WTC11 (cell line): ENCODE measurements around the gene BTBD19. TPM values are rescaled to one million over a fixed set of nuclear protein-coding genes. Genes with fewer than 3 reads are reported as not detected.
A peak's percentile ranks its signal among the peaks of the same experiment; 100 is the strongest.
"Not testable (repeated sequence)": the region's sequence is repeated elsewhere in the genome, so short reads cannot be mapped to it uniquely, and the experiment has no call there.

Source experiments
- ATAC-seq: fragments of 200-7000 bp; cut with Tn5 transposase; 2 replicates; pipeline ENCODE4 v1.10.0; 2021; ENCODE audit warnings: mild to moderate bottlenecking, moderate library complexity
- CTCF ChIA-PET: fragments of 300-600 bp; sonication (Branson Sonifier 250); formaldehyde crosslinking; loops from one replicate; lab custom pipeline; 2021; ENCODE audit warnings: antibody characterized with exemption; lab: Charles Lee
- POLR2A ChIA-PET: fragments of 350-600 bp; sonication (Branson Sonifier 250); formaldehyde crosslinking; loops from one replicate; lab custom pipeline; 2021; ENCODE audit warnings: antibody characterized with exemption; lab: Charles Lee
- DNase-seq: peaks from one replicate; pipeline ENCODE4 v3.0.0; 2021; ENCODE audit warnings: low spot score
- H3K27ac Mint-ChIP-seq: 2 replicates; pipeline ENCODE4 v1.8.0; 2021; ENCODE audit warnings: mixed read lengths
- H3K27me3 Mint-ChIP-seq: 2 replicates; pipeline ENCODE4 v1.8.0; 2021; ENCODE audit warnings: low read depth, mild to moderate bottlenecking, moderate library complexity, mixed read lengths
- H3K36me3 Mint-ChIP-seq: 2 replicates; pipeline ENCODE4 v1.8.0; 2021; ENCODE audit warnings: mixed read lengths
- H3K4me1 Mint-ChIP-seq: 2 replicates; pipeline ENCODE4 v1.8.0; 2022; ENCODE audit warnings: mixed read lengths
- H3K4me3 Mint-ChIP-seq: 2 replicates; pipeline ENCODE4 v1.8.0; 2021; ENCODE audit warnings: mild to moderate bottlenecking, moderate library complexity, mixed read lengths
- H3K9me3 Mint-ChIP-seq: 2 replicates; pipeline ENCODE4 v1.8.0; 2021; ENCODE audit warnings: mixed read lengths
- ATF1 ChIP-seq: sonication (generic); formaldehyde crosslinking; IDR thresholded peaks from 2 replicates; pipeline ENCODE4 v1.8.1; 2023; ENCODE audit warnings: mild to moderate bottlenecking, moderate library complexity, missing genetic modification reagents
- CREB1 ChIP-seq: sonication (generic); formaldehyde crosslinking; IDR thresholded peaks from 2 replicates; pipeline ENCODE4 v1.8.0; 2023; ENCODE audit warnings: mild to moderate bottlenecking, missing genetic modification reagents
- CREM ChIP-seq: sonication (generic); formaldehyde crosslinking; IDR thresholded peaks from 2 replicates; pipeline ENCODE4 v1.8.1; 2022; ENCODE audit warnings: mild to moderate bottlenecking, missing genetic modification reagents, moderate library complexity
- ETV6 ChIP-seq: sonication (generic); formaldehyde crosslinking; IDR thresholded peaks from 2 replicates; pipeline ENCODE4 v1.8.1; 2022; ENCODE audit warnings: mild to moderate bottlenecking, missing genetic modification reagents
- FOXJ3 ChIP-seq: sonication (generic); formaldehyde crosslinking; IDR thresholded peaks from 2 replicates; pipeline ENCODE4 v1.9.0; 2021; ENCODE audit warnings: missing genetic modification reagents, mild to moderate bottlenecking, borderline replicate concordance
- HMGXB4 ChIP-seq: sonication (generic); formaldehyde crosslinking; IDR thresholded peaks from 2 replicates; pipeline ENCODE4 v1.8.1; 2023; ENCODE audit warnings: mild to moderate bottlenecking, moderate library complexity, missing genetic modification reagents
- JAZF1 ChIP-seq: fragments of 250-450 bp; sonication (Bioruptor Pico); IDR thresholded peaks from 2 replicates; pipeline ENCODE4 v1.9.0; 2021; ENCODE audit warnings: moderate library complexity, mild to moderate bottlenecking, inconsistent platforms
- KAT7 ChIP-seq: sonication (generic); formaldehyde crosslinking; IDR thresholded peaks from 2 replicates; pipeline ENCODE4 v1.8.1; 2023; ENCODE audit warnings: missing genetic modification reagents, mild to moderate bottlenecking, borderline replicate concordance
- NR1H2 ChIP-seq: sonication (generic); formaldehyde crosslinking; IDR thresholded peaks from 2 replicates; pipeline ENCODE4 v1.9.0; 2021; ENCODE audit warnings: mild to moderate bottlenecking, moderate library complexity, missing genetic modification reagents
- SMAD4 ChIP-seq: sonication (generic); formaldehyde crosslinking; IDR thresholded peaks from 2 replicates; pipeline ENCODE4 v1.8.0; 2022; ENCODE audit warnings: mild to moderate bottlenecking, missing genetic modification reagents
- SOX15 ChIP-seq: fragments of 250-450 bp; sonication (Bioruptor Pico); IDR thresholded peaks from 2 replicates; pipeline ENCODE4 v1.9.0; 2021; ENCODE audit warnings: mild to moderate bottlenecking
- SP1 ChIP-seq: sonication (generic); formaldehyde crosslinking; conservative IDR thresholded peaks from 2 replicates; pipeline ENCODE4 v1.8.1; 2022; ENCODE audit warnings: missing genetic modification reagents
- TP53 ChIP-seq: sonication (generic); formaldehyde crosslinking; IDR thresholded peaks from 2 replicates; pipeline ENCODE4 v1.8.1; 2023; ENCODE audit warnings: mild to moderate bottlenecking, missing genetic modification reagents
- ZBTB21 ChIP-seq: sonication (generic); formaldehyde crosslinking; IDR thresholded peaks from 2 replicates; pipeline ENCODE4 v1.8.1; 2023; ENCODE audit warnings: mild to moderate bottlenecking, missing genetic modification reagents, borderline replicate concordance
- ZNF138 ChIP-seq: sonication (generic); formaldehyde crosslinking; conservative IDR thresholded peaks from 2 replicates; pipeline ENCODE4 v1.8.1; 2022; ENCODE audit warnings: mild to moderate bottlenecking, moderate library complexity, missing genetic modification reagents
- ZNF219 ChIP-seq: sonication (generic); formaldehyde crosslinking; IDR thresholded peaks from 2 replicates; pipeline ENCODE4 v1.8.0; 2023; ENCODE audit warnings: missing genetic modification reagents, mild to moderate bottlenecking, borderline replicate concordance
- ZNF263 ChIP-seq: sonication (generic); formaldehyde crosslinking; IDR thresholded peaks from 2 replicates; pipeline ENCODE4 v1.8.1; 2022; ENCODE audit warnings: low read depth, mild to moderate bottlenecking, moderate library complexity, missing genetic modification reagents
- ZNF317 ChIP-seq: sonication (generic); formaldehyde crosslinking; IDR thresholded peaks from 2 replicates; pipeline ENCODE4 v1.8.1; 2023; ENCODE audit warnings: low read depth, mild to moderate bottlenecking, moderate library complexity, missing genetic modification reagents, borderline replicate concordance
- ZNF671 ChIP-seq: fragments of 250-450 bp; sonication (Bioruptor Pico); IDR thresholded peaks from 2 replicates; pipeline ENCODE4 v1.8.0; 2021; ENCODE audit warnings: mild to moderate bottlenecking
- total RNA-seq: library from RNA; stranded (reverse); gene quantifications from 3 replicates; pipeline ENCODE4 v1.2.3, GENCODE V29; 2021
- TF ChIP-seq, protein P1 (sequence below): sonication (generic); formaldehyde crosslinking; IDR thresholded peaks from 2 replicates; pipeline ENCODE4 v1.8.0; 2022; ENCODE audit warnings: mild to moderate bottlenecking, missing genetic modification reagents
- TF ChIP-seq, protein P2 (sequence below): fragments of 200-600 bp; IDR thresholded peaks from 2 replicates; pipeline ENCODE4 v1.8.0; 2022; ENCODE audit warnings: antibody characterized with exemption

BTBD19 gene
- total RNA-seq, 1 experiment from 2014 or later: 1.7 TPM

GRCh38 chr1:44812822-44813543 is 4.7 kb downstream of the BTBD19 start:
- TF ChIP-seq HMGXB4 (peak; percentile 69; the same call in 1 of the 2 replicates), TP53 (CRISPR knock-in tag) (peak; percentile 81; the same call in 1 of the 2 replicates), ZNF138 (peak; percentile 73; the same call in 1 of the 2 replicates), ZNF317 (CRISPR knock-in tag) (peak; percentile 42; the same call in 1 of the 2 replicates), CREM (CRISPR knock-in tag) (peak; percentile 59; the same call in 1 of the 2 replicates), SMAD4 (no peak), ZBTB21 (CRISPR knock-in tag) (0 out of 2 replicates have a peak, but pooled peaks have one; percentile 22), ATF1 (0 out of 2 replicates have a peak, but pooled peaks have one; percentile 69)
- TF ChIP-seq, protein P1, sequence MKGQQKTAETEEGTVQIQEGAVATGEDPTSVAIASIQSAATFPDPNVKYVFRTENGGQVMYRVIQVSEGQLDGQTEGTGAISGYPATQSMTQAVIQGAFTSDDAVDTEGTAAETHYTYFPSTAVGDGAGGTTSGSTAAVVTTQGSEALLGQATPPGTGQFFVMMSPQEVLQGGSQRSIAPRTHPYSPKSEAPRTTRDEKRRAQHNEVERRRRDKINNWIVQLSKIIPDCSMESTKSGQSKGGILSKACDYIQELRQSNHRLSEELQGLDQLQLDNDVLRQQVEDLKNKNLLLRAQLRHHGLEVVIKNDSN: no peak
- ChIA-PET POLR2A (interaction anchor here (0.6 to 2.5 kb wide), 13 partner anchors 9 to 508 kb away, joined by 3 to 43 read pairs (median 5); partner anchors contain the start of genes HECTD3, PLK3, RNU5D-1 and RPS8), CTCF (interaction anchor here (0.6 to 3.5 kb wide), 16 partner anchors 7 to 490 kb away, joined by 3 to 35 read pairs (median 6); partner anchors contain the start of genes ARMH1, DYNLT4, HECTD3 and PLK3)
- no peaks in the 10 kb centered on the region for H3K36me3 Mint-ChIP-seq
- H3K4me3 Mint-ChIP-seq: peak overlapping the region; percentile 79
- DNase-seq (peak; percentile 53), ATAC-seq (peak; percentile 31)
- no peaks in the 10 kb centered on the region for H3K9me3 Mint-ChIP-seq
- peaks cover 7% of the 10 kb centered on the region for H3K27me3 Mint-ChIP-seq
- no peak overlapping the region for H3K27ac Mint-ChIP-seq
- H3K4me1 Mint-ChIP-seq: peaks cover 29% of the 10 kb centered on the region

- H3K9me3 Mint-ChIP-seq, H3K4me3 Mint-ChIP-seq, H3K27me3 Mint-ChIP-seq, DNase-seq, H3K36me3 Mint-ChIP-seq, ATAC-seq: not testable (repeated sequence)
- POLR2A ChIA-PET: interaction anchor here (1.2 kb wide), 1 partner anchor 35 kb away, joined by 4 read pairs; no protein-coding TSS in a partner anchor
- CTCF ChIA-PET: interaction anchor here (0.7 to 2.9 kb wide), 2 partner anchors 10 to 16 kb away, joined by 3 to 14 read pairs; partner anchors contain the start of genes DYNLT4 and PLK3
- peaks cover 23% of the 10 kb centered on the region for H3K4me1 Mint-ChIP-seq
- H3K27ac Mint-ChIP-seq: 0 out of 2 replicates have a peak overlapping the region, but pooled peaks have one; percentile 89
These were observed 7.6 kb downstream of the BTBD19 start for GRCh38 chr1:44815926-44816325.

GRCh38 chr1:44817307-44817706 is 9.0 kb downstream of the BTBD19 start:
- Mint-ChIP-seq H3K4me1 (peaks cover 25% of the 10 kb centered on the region), H3K36me3 (no peaks in the 10 kb centered on the region), H3K9me3 (no peaks in the 10 kb centered on the region), H3K27ac (peak overlapping the region; percentile 13; the same call in 1 of the 2 replicates), H3K27me3 (peaks cover 3% of the 10 kb centered on the region; the same call in 1 of the 2 replicates), H3K4me3 (no peak overlapping the region)
- ChIA-PET CTCF (interaction anchor here (1.0 to 2.7 kb wide), 5 partner anchors 8 to 88 kb away, joined by 3 to 8 read pairs (median 3); partner anchors contain the start of gene PLK3), POLR2A (interaction anchor here (0.6 to 3.1 kb wide), 2 partner anchors 17 to 1303 kb away, joined by 6 to 22 read pairs; partner anchors contain the start of gene PLK3)
- no peak for ATAC-seq
- no peak for DNase-seq
- TF ChIP-seq ETV6 (CRISPR knock-in tag) (no peak), SOX15 (no peak), ZNF219 (no peak), KAT7 (CRISPR knock-in tag) (no peak), HMGXB4 (no peak), FOXJ3 (CRISPR knock-in tag) (no peak), ZNF671 (no peak), SP1 (CRISPR knock-in tag) (no peak), NR1H2 (CRISPR knock-in tag) (no peak), ZNF263 (CRISPR knock-in tag) (no peak), JAZF1 (CRISPR knock-in tag) (no peak), CREB1 (CRISPR knock-in tag) (no peak)
- TF ChIP-seq, protein P2, sequence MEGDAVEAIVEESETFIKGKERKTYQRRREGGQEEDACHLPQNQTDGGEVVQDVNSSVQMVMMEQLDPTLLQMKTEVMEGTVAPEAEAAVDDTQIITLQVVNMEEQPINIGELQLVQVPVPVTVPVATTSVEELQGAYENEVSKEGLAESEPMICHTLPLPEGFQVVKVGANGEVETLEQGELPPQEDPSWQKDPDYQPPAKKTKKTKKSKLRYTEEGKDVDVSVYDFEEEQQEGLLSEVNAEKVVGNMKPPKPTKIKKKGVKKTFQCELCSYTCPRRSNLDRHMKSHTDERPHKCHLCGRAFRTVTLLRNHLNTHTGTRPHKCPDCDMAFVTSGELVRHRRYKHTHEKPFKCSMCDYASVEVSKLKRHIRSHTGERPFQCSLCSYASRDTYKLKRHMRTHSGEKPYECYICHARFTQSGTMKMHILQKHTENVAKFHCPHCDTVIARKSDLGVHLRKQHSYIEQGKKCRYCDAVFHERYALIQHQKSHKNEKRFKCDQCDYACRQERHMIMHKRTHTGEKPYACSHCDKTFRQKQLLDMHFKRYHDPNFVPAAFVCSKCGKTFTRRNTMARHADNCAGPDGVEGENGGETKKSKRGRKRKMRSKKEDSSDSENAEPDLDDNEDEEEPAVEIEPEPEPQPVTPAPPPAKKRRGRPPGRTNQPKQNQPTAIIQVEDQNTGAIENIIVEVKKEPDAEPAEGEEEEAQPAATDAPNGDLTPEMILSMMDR: no peak
- TF ChIP-seq, protein P1: no peak
